ENCODE data around the gene TMC6. TPM values are rescaled to one million over a fixed set of nuclear protein-coding genes. Genes with fewer than 3 reads are reported as not detected.
"Not testable (repeated sequence)": the region's sequence is repeated elsewhere in the genome, so short reads cannot be mapped to it uniquely, and the experiment has no call there.

TMC6 gene
- total and polyA plus RNA-seq, 2 of the 4 experiments (the other 2 are of a cell fraction), result 0.19 TPM; not detected in 1

- H2AK9ac ChIP-seq (replicated peaks; ENCODE audit: low read depth, low read length, poor library complexity); H3K9me1 ChIP-seq (ENCODE audit: insufficient read depth, low read length); H3K9me3 ChIP-seq (ENCODE audit: control insufficient read depth, insufficient read depth, low read length); DNase-seq; BruUV-seq (replicated peaks); H2AFZ ChIP-seq (replicated peaks; ENCODE audit: low read length, poor library complexity); H3K27me3 ChIP-seq (ENCODE audit: control insufficient read depth, insufficient read depth, low read length); H4K8ac ChIP-seq (ENCODE audit: low read depth in 2 of 2, low read length in 2 of 2); H3K14ac ChIP-seq (replicated peaks; ENCODE audit: low read depth, low read length); ATAC-seq (ENCODE audit: low read depth); H3K27ac ChIP-seq (ENCODE audit: insufficient read depth, low read length); H3K23ac ChIP-seq (ENCODE audit: low read depth, low read length); H3K4me1 ChIP-seq (ENCODE audit: control insufficient read depth, insufficient read depth, low read length); CTCF ChIA-PET; H3K4me2 ChIP-seq (ENCODE audit: low read depth, low read length); H2BK15ac ChIP-seq (ENCODE audit: low read depth, low read length); H3K79me1 ChIP-seq (ENCODE audit: low read depth in 1 of 2, low read length in 2 of 2); H3K56ac ChIP-seq (ENCODE audit: extremely low read depth, insufficient read depth, low read length); H3K9ac ChIP-seq (ENCODE audit: low read depth, low read length); H3K18ac ChIP-seq (ENCODE audit: low read depth, low read length); H4K91ac ChIP-seq (ENCODE audit: insufficient read depth, low read depth, low read length); H2BK120ac ChIP-seq (ENCODE audit: low read depth, low read length); H3K4me3 ChIP-seq (ENCODE audit: insufficient read depth, low read depth, low read length); intact Hi-C loops (cut with micrococcal nuclease); H3K36me3 ChIP-seq (ENCODE audit: control insufficient read depth, insufficient read depth, low read length); H2BK5ac ChIP-seq (ENCODE audit: low read depth, low read length, poor library complexity, severe bottlenecking); H4K5ac ChIP-seq (ENCODE audit: low read depth, low read length); dilution Hi-C loops (cut with HindIII; ENCODE audit: low sequenced_read_pairs, unreplicated experiment); H3K4ac ChIP-seq (ENCODE audit: low read depth, low read length); in situ Hi-C loops (cut with MboI; ENCODE audit: low sequenced_read_pairs); H2AK5ac ChIP-seq (ENCODE audit: low read depth, low read length); H2BK20ac ChIP-seq (ENCODE audit: low read depth, low read length); H4K20me1 ChIP-seq (ENCODE audit: insufficient read depth, low read length): not testable (repeated sequence)
- WGBS, 2 experiments (ENCODE audit: extremely low coverage in 2 of 2, insufficient read length in 1 of 2), result 89% methylated on average over 12 of the region's 12 CpGs; no CpG with 5 or more reads in 1 of the 2 experiments
- POLR2A ChIA-PET (ENCODE audit: unreplicated experiment), result interaction anchor here (0.7 kb wide), 1 partner anchor 1267 kb away, joined by 15 read pairs; no protein-coding TSS in a partner anchor
These were observed 11.3 kb upstream of the TMC6 start for GRCh38 chr17:78139861-78140168.

Data from IMR-90 (cell line).